HG03108 (cell line): ENCODE results near the gene LETM1.

Experiments used
- ATAC-seq: cut with Tn5 transposase; IDR thresholded peaks from one replicate; pipeline ENCODE4 v1.9.1; 2021; ENCODE audit warnings: moderate library complexity; ENCODE audit not compliant: unreplicated experiment

LETM1 gene

GRCh38 chr4:1766106-1767060 is 89.6 kb downstream of the LETM1 start:
- ATAC-seq: no peak

DNA sequence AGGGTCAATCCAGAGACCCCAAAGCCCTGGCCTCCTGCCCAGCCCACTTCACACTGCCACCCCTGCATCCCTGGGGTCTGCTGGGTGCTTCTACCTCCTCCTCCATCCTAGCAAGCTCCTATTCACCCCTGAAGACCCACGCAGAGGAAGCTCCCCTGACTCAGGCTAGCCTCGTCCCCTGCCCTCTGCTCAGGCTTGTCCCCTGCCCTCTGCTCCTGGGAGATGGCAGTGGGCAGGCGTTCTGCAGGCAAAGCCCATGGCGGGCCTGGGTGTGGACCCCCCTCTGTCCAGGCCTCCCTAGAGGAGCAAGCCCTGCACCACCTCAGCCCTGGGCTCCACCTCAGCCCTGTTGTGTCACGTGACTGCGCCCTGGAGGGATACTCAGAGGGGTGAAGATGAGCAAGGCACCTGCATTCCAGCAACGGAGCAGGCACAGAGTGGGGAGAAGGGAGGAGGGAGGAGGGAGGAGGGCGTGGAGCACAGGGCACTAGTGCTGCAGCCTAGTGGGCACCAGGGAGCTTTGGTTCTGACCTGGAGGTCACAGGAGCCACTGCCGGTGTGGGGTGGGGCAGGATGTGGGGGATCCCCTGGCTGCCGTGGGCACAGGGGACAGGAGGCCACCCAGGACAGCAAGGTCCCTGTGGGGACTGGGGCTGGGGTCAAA is 90.4 kb downstream of the LETM1 start:
- no peak for ATAC-seq

DNA sequence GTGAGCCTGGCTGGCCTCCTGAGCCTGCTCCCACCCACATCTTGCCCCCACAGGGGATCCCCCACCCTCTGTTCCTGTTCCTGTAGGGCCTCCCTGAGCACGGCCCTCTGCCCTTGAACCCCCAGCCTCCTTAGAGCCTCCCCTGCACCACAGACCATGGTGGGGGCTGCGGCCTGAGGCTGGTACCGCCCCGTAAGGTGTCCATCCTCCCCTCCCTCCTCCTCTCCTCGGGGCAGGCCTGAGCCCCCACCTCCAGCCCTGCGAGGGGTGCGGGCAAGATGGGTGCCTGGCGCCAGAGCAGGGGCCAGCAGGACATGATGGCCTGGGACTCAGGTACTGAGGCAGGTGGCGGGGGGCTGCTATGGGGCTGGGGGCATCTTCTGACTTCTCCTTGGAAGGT is 91.3 kb downstream of the LETM1 start:
- no peak for ATAC-seq

- ATAC-seq: no peak
These were observed 92.3 kb downstream of the LETM1 start for GRCh38 chr4:1763550-1764080.

DNA sequence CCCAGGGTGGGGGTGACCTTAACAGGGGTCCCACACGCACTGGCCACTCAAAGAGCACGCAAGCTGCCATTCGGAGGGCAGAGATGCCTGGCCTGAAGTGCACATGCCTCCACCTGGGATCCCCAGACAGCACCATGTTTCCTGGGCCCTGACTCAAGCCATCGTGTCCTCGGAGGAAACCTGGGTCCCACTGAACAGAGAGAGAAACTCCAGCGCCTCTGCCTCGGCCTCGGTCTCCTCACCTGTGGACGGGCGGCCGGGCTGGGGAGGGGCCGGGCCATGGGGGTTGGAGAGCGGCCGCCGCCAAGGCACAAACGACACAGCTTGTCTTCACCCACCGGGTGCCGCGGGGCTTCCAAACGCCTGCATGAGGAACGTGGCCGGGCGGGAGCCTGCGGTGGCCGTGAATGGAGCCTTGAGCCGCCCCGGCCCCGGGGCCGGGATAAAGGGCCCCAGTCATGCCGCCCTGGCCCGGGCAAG is 92.8 kb downstream of the LETM1 start:
- ATAC-seq: no peak

DNA sequence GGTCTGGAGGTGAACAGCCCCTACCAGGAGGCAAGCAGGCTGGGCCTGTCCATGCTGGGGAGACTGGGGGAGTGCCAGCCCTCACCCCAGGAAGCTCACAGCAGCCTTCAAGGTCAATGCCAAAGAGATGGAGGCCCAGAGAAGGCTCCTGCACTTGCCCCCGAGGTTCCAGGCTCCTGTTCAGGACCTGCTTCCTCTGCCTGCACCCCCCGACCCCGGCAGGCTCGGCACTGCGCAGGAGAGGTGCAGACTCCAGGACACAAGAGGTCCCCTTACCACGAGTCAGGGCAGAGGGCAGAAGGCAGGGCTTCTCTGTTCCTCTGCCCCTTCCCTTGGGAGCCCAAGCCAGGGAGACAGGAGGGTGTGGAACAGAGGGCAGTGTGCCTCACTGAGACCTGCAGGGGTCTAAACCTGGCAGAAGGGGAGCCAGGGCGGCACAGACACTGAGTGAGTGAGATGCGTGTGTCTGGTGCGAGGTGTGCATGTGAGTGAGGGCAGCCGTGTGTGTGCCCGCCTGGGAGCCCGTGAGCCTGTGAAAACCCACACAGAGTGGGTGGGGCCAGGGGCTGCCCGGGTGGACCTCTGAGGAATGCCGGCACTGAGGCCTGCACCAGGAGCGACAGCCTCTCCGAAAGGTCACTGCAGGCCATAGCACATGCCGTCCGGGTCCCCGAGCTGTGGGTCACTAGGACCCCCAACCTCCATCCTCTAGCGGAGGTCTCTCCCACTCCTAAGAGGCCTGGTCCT is 93.5 kb downstream of the LETM1 start:
- ATAC-seq: no peak
